Panc1 (cell line): ENCODE measurements around the gene KCNA4.
"Not testable (repeated sequence)": the region's sequence is repeated elsewhere in the genome, so short reads cannot be mapped to it uniquely, and the experiment has no call there.

Source experiments
- CTCF ChIP-seq: fragments of 450-650 bp; IDR thresholded peaks from 2 replicates; pipeline ENCODE4 v1.5.1; 2017; ENCODE audit warnings: mild to moderate bottlenecking
- POLR2AphosphoS5 ChIP-seq: IDR thresholded peaks from 2 replicates; pipeline ENCODE4 v1.6.1; 2012; ENCODE audit warnings: mild to moderate bottlenecking, low read depth, low read length, moderate library complexity
- REST ChIP-seq, 2 experiments: IDR thresholded peaks; 2 replicates each; pipeline ENCODE4 v1.6.1; 2011 to 2012; ENCODE audit warnings: low read depth in 2 of 2, control low read depth in 1 of 2, low read length in 1 of 2, mild to moderate bottlenecking in 1 of 2, moderate library complexity in 1 of 2; ENCODE audit not compliant: insufficient read depth in 1 of 2
- SIN3A ChIP-seq: IDR thresholded peaks from 2 replicates; pipeline ENCODE4 v1.6.1; 2012; ENCODE audit warnings: low read depth, mild to moderate bottlenecking, low read length, moderate library complexity, borderline replicate concordance; ENCODE audit not compliant: insufficient read depth

- TF ChIP-seq SIN3A; CTCF; POLR2AphosphoS5; REST (IDR thresholded peaks at IDR 0.05; ENCODE audit: insufficient read depth in 1 of 2, low read depth in 2 of 2, low read length in 1 of 2): not testable (repeated sequence)
Measured at GRCh38 chr11:30034166-30034565, 17.3 kb upstream of the KCNA4 start.
